HepG2 (cell line): ENCODE data around the gene PLD2. TPM values are rescaled to one million over a fixed set of nuclear protein-coding genes. Genes with fewer than 3 reads are reported as not detected.
A peak's percentile ranks its signal among the peaks of the same experiment; 100 is the strongest.

ENCODE experiments used
- ARNTL ChIP-seq: sonication (generic); formaldehyde crosslinking; IDR thresholded peaks from 2 replicates; pipeline ENCODE4 v1.4.0; 2020; ENCODE audit warnings: mild to moderate bottlenecking, missing genetic modification reagents
- BORCS8-MEF2B ChIP-seq: sonication (generic); formaldehyde crosslinking; IDR thresholded peaks from 2 replicates; pipeline ENCODE4 v1.8.0; 2022; ENCODE audit warnings: mild to moderate bottlenecking, missing genetic modification reagents
- IRF2 ChIP-seq: IDR thresholded peaks from 2 replicates; pipeline ENCODE4 v1.6.1; 2018; ENCODE audit warnings: missing genetic modification reagents, missing compliant biosample characterization
- MEF2D ChIP-seq: sonication (generic); formaldehyde crosslinking; IDR thresholded peaks from 2 replicates; pipeline ENCODE4 v1.5.1; 2020; ENCODE audit warnings: mild to moderate bottlenecking, missing genetic modification reagents
- RFXAP ChIP-seq: sonication (generic); formaldehyde crosslinking; IDR thresholded peaks from 2 replicates; pipeline ENCODE4 v1.4.0; 2020; ENCODE audit warnings: missing genetic modification reagents, borderline replicate concordance
- SRY ChIP-seq: sonication (generic); formaldehyde crosslinking; IDR thresholded peaks from 2 replicates; pipeline ENCODE4 v1.8.0; 2022; ENCODE audit warnings: mild to moderate bottlenecking, missing genetic modification reagents
- TRIM24 ChIP-seq: sonication (generic); formaldehyde crosslinking; IDR thresholded peaks from 2 replicates; pipeline ENCODE4 v1.8.0; 2022; ENCODE audit warnings: mild to moderate bottlenecking, missing genetic modification reagents
- ZC3H4 ChIP-seq: sonication (generic); formaldehyde crosslinking; IDR thresholded peaks from 2 replicates; pipeline ENCODE4 v1.4.0; 2020; ENCODE audit warnings: missing genetic modification reagents, borderline replicate concordance
- ZMYM2 ChIP-seq: sonication (generic); formaldehyde crosslinking; IDR thresholded peaks from 2 replicates; pipeline ENCODE4 v1.8.0; 2022; ENCODE audit warnings: mild to moderate bottlenecking, missing genetic modification reagents
- ZNF251 ChIP-seq: sonication (generic); formaldehyde crosslinking; IDR thresholded peaks from 2 replicates; pipeline ENCODE4 v1.9.0; 2021; ENCODE audit warnings: mild to moderate bottlenecking, missing genetic modification reagents
- ZNF550 ChIP-seq: sonication (generic); formaldehyde crosslinking; IDR thresholded peaks from 2 replicates; pipeline ENCODE4 v1.4.0; 2020; ENCODE audit warnings: mild to moderate bottlenecking, missing genetic modification reagents, borderline replicate concordance
- ZNF629 ChIP-seq: sonication (generic); formaldehyde crosslinking; conservative IDR thresholded peaks from 2 replicates; pipeline ENCODE4 v1.5.0; 2020; ENCODE audit warnings: missing genetic modification reagents
- polyA plus RNA-seq, 8 experiments: library from polyadenylated mRNA; depleted of rRNA in 3 of 8; stranded (reverse) in 7 of 8; unstranded in 1 of 8; fragments of >200 nt; fragmentation: Illumina TruSeq in 4 of 8; extraction: Trizol in 4 of 8; gene quantifications; 2 replicates each; pipeline versions ENCODE4 v1.2.1 to v1.2.3, GENCODE V29; 2011 to 2016; ENCODE audit warnings: low read depth in 4 of 8, missing spikeins in 1 of 8, mixed read lengths in 1 of 8; ENCODE audit not compliant: insufficient read depth in 1 of 8
- total RNA-seq, 5 experiments: library from RNA; depleted of rRNA; stranded (reverse); fragments of >200 nt; fragmentation: Illumina TruSeq; extraction: Trizol; gene quantifications; 2 replicates each; pipeline ENCODE4 v1.2.3, GENCODE V29; 2016; ENCODE audit warnings: low read depth in 1 of 5
- TF ChIP-seq, protein P1 (sequence below): sonication (generic); formaldehyde crosslinking; IDR thresholded peaks from 2 replicates; pipeline ENCODE4 v1.4.0; 2020; ENCODE audit warnings: missing genetic modification reagents
- TF ChIP-seq, protein P2 (sequence below): sonication (generic); formaldehyde crosslinking; IDR thresholded peaks from 2 replicates; pipeline ENCODE4 v1.4.0; 2020; ENCODE audit warnings: mild to moderate bottlenecking, missing genetic modification reagents, borderline replicate concordance
- TF ChIP-seq, protein P3 (sequence below): sonication (generic); formaldehyde crosslinking; IDR thresholded peaks from 2 replicates; pipeline ENCODE4 v1.4.0; 2020; ENCODE audit warnings: missing genetic modification reagents, borderline replicate concordance
- TF ChIP-seq, protein P4 (sequence below): sonication (generic); formaldehyde crosslinking; IDR thresholded peaks from 2 replicates; pipeline ENCODE4 v1.5.0; 2020; ENCODE audit warnings: missing genetic modification reagents

PLD2 gene
- total and polyA plus RNA-seq, 2 of the 13 experiments (the other 11 are each of a cell fraction or from before 2014, with no cell fraction given) = 13.4 to 29.7 TPM

DNA sequence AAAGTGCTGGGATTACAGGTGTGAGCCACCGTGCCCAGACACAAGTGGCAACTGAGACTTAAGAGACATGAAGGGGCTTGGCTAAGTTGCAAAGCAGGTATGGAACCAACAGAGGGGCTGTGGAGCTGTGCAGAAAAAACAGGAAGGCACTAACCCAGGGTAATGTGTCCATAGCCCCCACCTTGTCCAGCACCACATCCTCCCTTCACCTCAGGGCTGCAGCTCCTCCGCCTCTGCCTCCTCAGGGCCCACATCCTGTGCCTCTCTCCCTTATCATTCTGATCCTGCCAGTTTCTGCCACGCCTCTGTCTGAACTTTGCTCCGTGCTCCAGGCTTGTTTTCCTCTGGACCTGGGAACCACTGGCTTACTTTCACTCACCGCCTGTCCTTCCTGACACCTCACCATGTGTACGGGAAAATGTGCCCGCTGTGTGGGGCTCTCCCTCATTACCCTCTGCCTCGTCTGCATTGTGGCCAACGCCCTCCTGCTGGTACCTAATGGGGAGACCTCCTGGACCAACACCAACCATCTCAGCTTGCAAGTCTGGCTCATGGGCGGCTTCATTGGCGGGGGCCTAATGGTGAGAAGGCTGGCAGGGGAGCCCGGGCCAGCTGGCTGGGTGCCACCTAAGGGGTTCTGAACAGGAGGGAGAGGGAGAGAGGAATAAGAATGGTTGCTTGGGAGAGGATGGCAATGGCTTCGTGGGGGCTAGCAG is 35.3 kb upstream of the PLD2 start, which contains the start of gene TM4SF5 (continued):
- TF ChIP-seq, protein P1, sequence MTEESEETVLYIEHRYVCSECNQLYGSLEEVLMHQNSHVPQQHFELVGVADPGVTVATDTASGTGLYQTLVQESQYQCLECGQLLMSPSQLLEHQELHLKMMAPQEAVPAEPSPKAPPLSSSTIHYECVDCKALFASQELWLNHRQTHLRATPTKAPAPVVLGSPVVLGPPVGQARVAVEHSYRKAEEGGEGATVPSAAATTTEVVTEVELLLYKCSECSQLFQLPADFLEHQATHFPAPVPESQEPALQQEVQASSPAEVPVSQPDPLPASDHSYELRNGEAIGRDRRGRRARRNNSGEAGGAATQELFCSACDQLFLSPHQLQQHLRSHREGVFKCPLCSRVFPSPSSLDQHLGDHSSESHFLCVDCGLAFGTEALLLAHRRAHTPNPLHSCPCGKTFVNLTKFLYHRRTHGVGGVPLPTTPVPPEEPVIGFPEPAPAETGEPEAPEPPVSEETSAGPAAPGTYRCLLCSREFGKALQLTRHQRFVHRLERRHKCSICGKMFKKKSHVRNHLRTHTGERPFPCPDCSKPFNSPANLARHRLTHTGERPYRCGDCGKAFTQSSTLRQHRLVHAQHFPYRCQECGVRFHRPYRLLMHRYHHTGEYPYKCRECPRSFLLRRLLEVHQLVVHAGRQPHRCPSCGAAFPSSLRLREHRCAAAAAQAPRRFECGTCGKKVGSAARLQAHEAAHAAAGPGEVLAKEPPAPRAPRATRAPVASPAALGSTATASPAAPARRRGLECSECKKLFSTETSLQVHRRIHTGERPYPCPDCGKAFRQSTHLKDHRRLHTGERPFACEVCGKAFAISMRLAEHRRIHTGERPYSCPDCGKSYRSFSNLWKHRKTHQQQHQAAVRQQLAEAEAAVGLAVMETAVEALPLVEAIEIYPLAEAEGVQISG (CRISPR knock-in tag) = peak; percentile 79
- TF ChIP-seq BORCS8-MEF2B (CRISPR knock-in tag) (peak; percentile 90), RFXAP (CRISPR knock-in tag) (0 out of 2 replicates have a peak, but pooled peaks have one; percentile 70), ZMYM2 (CRISPR knock-in tag) (peak; percentile 74), ZNF251 (CRISPR knock-in tag) (no peak), MEF2D (CRISPR knock-in tag) (0 out of 2 replicates have a peak, but pooled peaks have one; percentile 65), ZC3H4 (CRISPR knock-in tag) (no peak), ZNF550 (CRISPR knock-in tag) (no peak), SRY (CRISPR knock-in tag) (peak; percentile 80), ZNF629 (no peak; the same call in 1 of the 2 replicates), TRIM24 (CRISPR knock-in tag) (0 out of 2 replicates have a peak, but pooled peaks have one; percentile 47), IRF2 (peak; percentile 92), ARNTL (peak; percentile 78; the same call in 1 of the 2 replicates)
- TF ChIP-seq, protein P2, sequence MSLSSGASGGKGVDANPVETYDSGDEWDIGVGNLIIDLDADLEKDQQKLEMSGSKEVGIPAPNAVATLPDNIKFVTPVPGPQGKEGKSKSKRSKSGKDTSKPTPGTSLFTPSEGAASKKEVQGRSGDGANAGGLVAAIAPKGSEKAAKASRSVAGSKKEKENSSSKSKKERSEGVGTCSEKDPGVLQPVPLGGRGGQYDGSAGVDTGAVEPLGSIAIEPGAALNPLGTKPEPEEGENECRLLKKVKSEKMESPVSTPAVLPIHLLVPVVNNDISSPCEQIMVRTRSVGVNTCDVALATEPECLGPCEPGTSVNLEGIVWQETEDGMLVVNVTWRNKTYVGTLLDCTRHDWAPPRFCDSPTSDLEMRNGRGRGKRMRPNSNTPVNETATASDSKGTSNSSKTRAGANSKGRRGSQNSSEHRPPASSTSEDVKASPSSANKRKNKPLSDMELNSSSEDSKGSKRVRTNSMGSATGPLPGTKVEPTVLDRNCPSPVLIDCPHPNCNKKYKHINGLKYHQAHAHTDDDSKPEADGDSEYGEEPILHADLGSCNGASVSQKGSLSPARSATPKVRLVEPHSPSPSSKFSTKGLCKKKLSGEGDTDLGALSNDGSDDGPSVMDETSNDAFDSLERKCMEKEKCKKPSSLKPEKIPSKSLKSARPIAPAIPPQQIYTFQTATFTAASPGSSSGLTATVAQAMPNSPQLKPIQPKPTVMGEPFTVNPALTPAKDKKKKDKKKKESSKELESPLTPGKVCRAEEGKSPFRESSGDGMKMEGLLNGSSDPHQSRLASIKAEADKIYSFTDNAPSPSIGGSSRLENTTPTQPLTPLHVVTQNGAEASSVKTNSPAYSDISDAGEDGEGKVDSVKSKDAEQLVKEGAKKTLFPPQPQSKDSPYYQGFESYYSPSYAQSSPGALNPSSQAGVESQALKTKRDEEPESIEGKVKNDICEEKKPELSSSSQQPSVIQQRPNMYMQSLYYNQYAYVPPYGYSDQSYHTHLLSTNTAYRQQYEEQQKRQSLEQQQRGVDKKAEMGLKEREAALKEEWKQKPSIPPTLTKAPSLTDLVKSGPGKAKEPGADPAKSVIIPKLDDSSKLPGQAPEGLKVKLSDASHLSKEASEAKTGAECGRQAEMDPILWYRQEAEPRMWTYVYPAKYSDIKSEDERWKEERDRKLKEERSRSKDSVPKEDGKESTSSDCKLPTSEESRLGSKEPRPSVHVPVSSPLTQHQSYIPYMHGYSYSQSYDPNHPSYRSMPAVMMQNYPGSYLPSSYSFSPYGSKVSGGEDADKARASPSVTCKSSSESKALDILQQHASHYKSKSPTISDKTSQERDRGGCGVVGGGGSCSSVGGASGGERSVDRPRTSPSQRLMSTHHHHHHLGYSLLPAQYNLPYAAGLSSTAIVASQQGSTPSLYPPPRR (CRISPR knock-in tag) = peak; percentile 77; the same call in 1 of the 2 replicates
- TF ChIP-seq, protein P3, sequence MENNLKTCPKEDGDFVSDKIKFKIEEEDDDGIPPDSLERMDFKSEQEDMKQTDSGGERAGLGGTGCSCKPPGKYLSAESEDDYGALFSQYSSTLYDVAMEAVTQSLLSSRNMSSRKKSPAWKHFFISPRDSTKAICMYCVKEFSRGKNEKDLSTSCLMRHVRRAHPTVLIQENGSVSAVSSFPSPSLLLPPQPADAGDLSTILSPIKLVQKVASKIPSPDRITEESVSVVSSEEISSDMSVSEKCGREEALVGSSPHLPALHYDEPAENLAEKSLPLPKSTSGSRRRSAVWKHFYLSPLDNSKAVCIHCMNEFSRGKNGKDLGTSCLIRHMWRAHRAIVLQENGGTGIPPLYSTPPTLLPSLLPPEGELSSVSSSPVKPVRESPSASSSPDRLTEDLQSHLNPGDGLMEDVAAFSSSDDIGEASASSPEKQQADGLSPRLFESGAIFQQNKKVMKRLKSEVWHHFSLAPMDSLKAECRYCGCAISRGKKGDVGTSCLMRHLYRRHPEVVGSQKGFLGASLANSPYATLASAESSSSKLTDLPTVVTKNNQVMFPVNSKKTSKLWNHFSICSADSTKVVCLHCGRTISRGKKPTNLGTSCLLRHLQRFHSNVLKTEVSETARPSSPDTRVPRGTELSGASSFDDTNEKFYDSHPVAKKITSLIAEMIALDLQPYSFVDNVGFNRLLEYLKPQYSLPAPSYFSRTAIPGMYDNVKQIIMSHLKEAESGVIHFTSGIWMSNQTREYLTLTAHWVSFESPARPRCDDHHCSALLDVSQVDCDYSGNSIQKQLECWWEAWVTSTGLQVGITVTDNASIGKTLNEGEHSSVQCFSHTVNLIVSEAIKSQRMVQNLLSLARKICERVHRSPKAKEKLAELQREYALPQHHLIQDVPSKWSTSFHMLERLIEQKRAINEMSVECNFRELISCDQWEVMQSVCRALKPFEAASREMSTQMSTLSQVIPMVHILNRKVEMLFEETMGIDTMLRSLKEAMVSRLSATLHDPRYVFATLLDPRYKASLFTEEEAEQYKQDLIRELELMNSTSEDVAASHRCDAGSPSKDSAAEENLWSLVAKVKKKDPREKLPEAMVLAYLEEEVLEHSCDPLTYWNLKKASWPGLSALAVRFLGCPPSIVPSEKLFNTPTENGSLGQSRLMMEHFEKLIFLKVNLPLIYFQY (CRISPR knock-in tag) = peak; percentile 65
- TF ChIP-seq, protein P4, sequence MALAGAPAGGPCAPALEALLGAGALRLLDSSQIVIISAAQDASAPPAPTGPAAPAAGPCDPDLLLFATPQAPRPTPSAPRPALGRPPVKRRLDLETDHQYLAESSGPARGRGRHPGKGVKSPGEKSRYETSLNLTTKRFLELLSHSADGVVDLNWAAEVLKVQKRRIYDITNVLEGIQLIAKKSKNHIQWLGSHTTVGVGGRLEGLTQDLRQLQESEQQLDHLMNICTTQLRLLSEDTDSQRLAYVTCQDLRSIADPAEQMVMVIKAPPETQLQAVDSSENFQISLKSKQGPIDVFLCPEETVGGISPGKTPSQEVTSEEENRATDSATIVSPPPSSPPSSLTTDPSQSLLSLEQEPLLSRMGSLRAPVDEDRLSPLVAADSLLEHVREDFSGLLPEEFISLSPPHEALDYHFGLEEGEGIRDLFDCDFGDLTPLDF (CRISPR knock-in tag) = peak; percentile 46; the same call in 1 of the 2 replicates
